Measurements from ENCODE around the gene NR1H4.
"Not testable (repeated sequence)": the region's sequence is repeated elsewhere in the genome, so short reads cannot be mapped to it uniquely, and the experiment has no call there.

NR1H4 gene

GRCh38 chr12:100472325-100472724 lies 1.3 kb upstream of the NR1H4 start:
- DNase-seq (ENCODE audit: low read depth, low spot score): no peak

GRCh38 chr12:100473050-100473715 lies 483 bp upstream of the NR1H4 start:
- no peak for DNase-seq (ENCODE audit: low read depth, low spot score)

- no peak for DNase-seq (ENCODE audit: low read depth, low spot score)
These were observed 951 bp downstream of the NR1H4 start for GRCh38 chr12:100474617-100475016.

GRCh38 chr12:100476013-100476751 lies 2.5 kb downstream of the NR1H4 start:
- DNase-seq (ENCODE audit: low read depth, low spot score): no peak

GRCh38 chr12:100481021-100481420 lies 7.4 kb downstream of the NR1H4 start:
- no peak for DNase-seq (ENCODE audit: low read depth, low spot score)

- no peak for DNase-seq (ENCODE audit: low read depth, low spot score)
These were observed 10.7 kb downstream of the NR1H4 start for GRCh38 chr12:100484183-100484886.

- DNase-seq (ENCODE audit: low read depth, low spot score): no peak
These were observed 11.3 kb downstream of the NR1H4 start for GRCh38 chr12:100484891-100485471.

GRCh38 chr12:100485983-100486382 lies 12.3 kb downstream of the NR1H4 start:
- DNase-seq (ENCODE audit: low read depth, low spot score): no peak

- DNase-seq (ENCODE audit: low read depth, low spot score): no peak
These were observed 15.7 kb downstream of the NR1H4 start for GRCh38 chr12:100489251-100489820.

- no peak for DNase-seq (ENCODE audit: low read depth, low spot score)
These were observed 16.4 kb downstream of the NR1H4 start for GRCh38 chr12:100490056-100490455.

GRCh38 chr12:100491104-100491503 lies 17.4 kb downstream of the NR1H4 start:
- DNase-seq (ENCODE audit: low read depth, low spot score): no peak

GRCh38 chr12:100493396-100494012 lies 19.8 kb downstream of the NR1H4 start:
- no peak for DNase-seq (ENCODE audit: low read depth, low spot score)

GRCh38 chr12:100494026-100494425 lies 20.4 kb downstream of the NR1H4 start:
- DNase-seq (ENCODE audit: low read depth, low spot score): no peak

- DNase-seq (ENCODE audit: low read depth, low spot score): no peak
These were observed 20.9 kb downstream of the NR1H4 start for GRCh38 chr12:100494538-100494937.

GRCh38 chr12:100497105-100497795 lies 23.6 kb downstream of the NR1H4 start:
- no peak for DNase-seq (ENCODE audit: low read depth, low spot score)

- no peak for DNase-seq (ENCODE audit: low read depth, low spot score)
These were observed 24.5 kb downstream of the NR1H4 start for GRCh38 chr12:100498141-100498540.

- no peak for DNase-seq (ENCODE audit: low read depth, low spot score)
These were observed 25.8 kb downstream of the NR1H4 start for GRCh38 chr12:100499416-100499815.

GRCh38 chr12:100502718-100503117 lies 29.1 kb downstream of the NR1H4 start:
- DNase-seq (ENCODE audit: low read depth, low spot score): not testable (repeated sequence)

- DNase-seq (ENCODE audit: low read depth, low spot score): no peak
These were observed 29.6 kb downstream of the NR1H4 start for GRCh38 chr12:100503228-100503628.

GRCh38 chr12:100504804-100505203 lies 31.1 kb downstream of the NR1H4 start:
- no peak for DNase-seq (ENCODE audit: low read depth, low spot score)

GRCh38 chr12:100508751-100509150 lies 35.1 kb downstream of the NR1H4 start:
- DNase-seq (ENCODE audit: low read depth, low spot score): no peak
